GM18502 (cell line): ENCODE results near the gene ICE2.

ENCODE experiments used
- ATAC-seq: cut with Tn5 transposase; IDR thresholded peaks from one replicate; pipeline ENCODE4 v1.9.1; 2021; ENCODE audit warnings: mild to moderate bottlenecking; ENCODE audit not compliant: unreplicated experiment, poor library complexity

ICE2 gene

GRCh38 chr15:60391722-60392315 is 87.1 kb downstream of the ICE2 start:
- ATAC-seq, result no peak

- ATAC-seq, result no peak
These were observed 88.0 kb downstream of the ICE2 start for GRCh38 chr15:60390871-60391501.

GRCh38 chr15:60390231-60390630 is 88.7 kb downstream of the ICE2 start:
- ATAC-seq, result no peak

GRCh38 chr15:60389261-60390077 is 89.5 kb downstream of the ICE2 start:
- peak; percentile 66 for ATAC-seq

GRCh38 chr15:60387321-60387720 is 91.6 kb downstream of the ICE2 start:
- ATAC-seq, result no peak

- no peak for ATAC-seq
These were observed 92.3 kb downstream of the ICE2 start for GRCh38 chr15:60386615-60387014.

- ATAC-seq, result no peak
These were observed 93.1 kb downstream of the ICE2 start for GRCh38 chr15:60385620-60386552.

- no peak for ATAC-seq
These were observed 94.3 kb downstream of the ICE2 start for GRCh38 chr15:60384526-60385126.

- ATAC-seq, result no peak
These were observed 94.9 kb downstream of the ICE2 start for GRCh38 chr15:60384053-60384452.

GRCh38 chr15:60382773-60383674 is 95.9 kb downstream of the ICE2 start:
- ATAC-seq, result no peak

GRCh38 chr15:60381148-60381788 is 97.7 kb downstream of the ICE2 start:
- ATAC-seq, result no peak

- ATAC-seq, result no peak
These were observed 99.2 kb downstream of the ICE2 start for GRCh38 chr15:60379525-60380274.

GRCh38 chr15:60379185-60379524 is 99.8 kb downstream of the ICE2 start:
- no peak for ATAC-seq

GRCh38 chr15:60376677-60377095 is 102.3 kb downstream of the ICE2 start:
- ATAC-seq, result no peak

GRCh38 chr15:60375306-60375705 is 103.6 kb downstream of the ICE2 start:
- no peak for ATAC-seq

GRCh38 chr15:60374628-60375081 is 104.3 kb downstream of the ICE2 start:
- no peak for ATAC-seq

- no peak for ATAC-seq
These were observed 104.7 kb downstream of the ICE2 start for GRCh38 chr15:60374209-60374608.

- ATAC-seq, result no peak
These were observed 105.2 kb downstream of the ICE2 start for GRCh38 chr15:60373745-60374144.
